HG03558 (cell line): ENCODE results near the gene CKAP4.
"Not testable (repeated sequence)": the region's sequence is repeated elsewhere in the genome, so short reads cannot be mapped to it uniquely, and the experiment has no call there.

Experiments used
- ATAC-seq: cut with Tn5 transposase; IDR thresholded peaks from one replicate; pipeline ENCODE4 v1.9.1; 2021; ENCODE audit warnings: moderate number of reproducible peaks; ENCODE audit not compliant: unreplicated experiment; ENCODE audit errors: extremely low read depth

CKAP4 gene, protein sequence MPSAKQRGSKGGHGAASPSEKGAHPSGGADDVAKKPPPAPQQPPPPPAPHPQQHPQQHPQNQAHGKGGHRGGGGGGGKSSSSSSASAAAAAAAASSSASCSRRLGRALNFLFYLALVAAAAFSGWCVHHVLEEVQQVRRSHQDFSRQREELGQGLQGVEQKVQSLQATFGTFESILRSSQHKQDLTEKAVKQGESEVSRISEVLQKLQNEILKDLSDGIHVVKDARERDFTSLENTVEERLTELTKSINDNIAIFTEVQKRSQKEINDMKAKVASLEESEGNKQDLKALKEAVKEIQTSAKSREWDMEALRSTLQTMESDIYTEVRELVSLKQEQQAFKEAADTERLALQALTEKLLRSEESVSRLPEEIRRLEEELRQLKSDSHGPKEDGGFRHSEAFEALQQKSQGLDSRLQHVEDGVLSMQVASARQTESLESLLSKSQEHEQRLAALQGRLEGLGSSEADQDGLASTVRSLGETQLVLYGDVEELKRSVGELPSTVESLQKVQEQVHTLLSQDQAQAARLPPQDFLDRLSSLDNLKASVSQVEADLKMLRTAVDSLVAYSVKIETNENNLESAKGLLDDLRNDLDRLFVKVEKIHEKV

DNA sequence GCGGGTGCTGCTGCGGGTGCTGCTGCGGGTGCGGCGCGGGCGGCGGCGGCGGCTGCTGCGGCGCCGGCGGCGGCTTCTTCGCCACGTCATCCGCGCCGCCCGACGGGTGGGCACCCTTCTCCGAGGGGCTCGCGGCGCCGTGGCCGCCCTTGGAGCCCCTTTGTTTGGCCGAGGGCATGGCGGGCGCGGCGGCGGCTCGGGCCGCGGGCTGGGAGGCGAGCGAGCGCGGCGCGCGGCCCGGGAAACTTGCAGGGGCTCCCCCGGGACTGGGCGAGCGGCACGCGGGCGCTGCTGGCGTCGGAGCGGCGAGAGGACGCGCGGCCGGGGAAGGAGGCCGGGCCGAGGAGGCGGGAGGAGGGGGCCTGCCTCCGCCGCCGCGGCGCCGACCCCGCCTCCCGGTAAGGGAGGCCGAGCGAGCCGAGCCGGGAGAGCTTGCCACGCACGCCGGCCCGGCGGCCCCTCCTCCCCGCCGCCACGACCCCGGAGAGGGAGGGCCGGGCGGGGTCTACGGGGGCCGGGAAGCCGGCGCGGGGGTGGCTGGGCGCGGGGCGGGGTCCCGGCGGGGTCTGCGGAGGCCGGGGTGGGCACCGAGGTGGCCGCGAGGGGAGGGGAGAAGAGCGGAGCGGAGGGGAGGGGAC lies at the start of gene CKAP4:
Gene CKAP4, minus strand, starts transcription at position 347 of the 638 bp plus-strand sequence. Its CDS starts 169 bp downstream, at position 178.
- no peak for ATAC-seq

DNA sequence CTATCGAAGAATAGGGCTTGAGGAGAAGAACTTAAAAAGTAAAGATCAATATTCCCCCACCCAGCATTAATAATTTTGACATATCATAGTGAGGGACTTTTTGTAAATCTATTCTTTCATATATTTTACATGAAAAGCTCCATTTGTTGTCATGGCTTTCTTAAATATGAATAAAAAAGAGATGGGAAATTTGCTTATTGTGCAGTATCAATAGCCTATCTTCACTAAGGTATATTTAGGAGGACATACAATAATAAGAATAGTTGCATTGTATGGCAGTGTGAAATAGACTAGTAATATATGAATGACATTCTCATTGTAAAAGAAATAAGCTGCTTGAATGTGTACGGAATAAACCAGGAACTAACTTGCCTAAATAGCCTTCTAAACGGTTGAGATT lies 49.3 kb upstream of the CKAP4 start:
- ATAC-seq = no peak

DNA sequence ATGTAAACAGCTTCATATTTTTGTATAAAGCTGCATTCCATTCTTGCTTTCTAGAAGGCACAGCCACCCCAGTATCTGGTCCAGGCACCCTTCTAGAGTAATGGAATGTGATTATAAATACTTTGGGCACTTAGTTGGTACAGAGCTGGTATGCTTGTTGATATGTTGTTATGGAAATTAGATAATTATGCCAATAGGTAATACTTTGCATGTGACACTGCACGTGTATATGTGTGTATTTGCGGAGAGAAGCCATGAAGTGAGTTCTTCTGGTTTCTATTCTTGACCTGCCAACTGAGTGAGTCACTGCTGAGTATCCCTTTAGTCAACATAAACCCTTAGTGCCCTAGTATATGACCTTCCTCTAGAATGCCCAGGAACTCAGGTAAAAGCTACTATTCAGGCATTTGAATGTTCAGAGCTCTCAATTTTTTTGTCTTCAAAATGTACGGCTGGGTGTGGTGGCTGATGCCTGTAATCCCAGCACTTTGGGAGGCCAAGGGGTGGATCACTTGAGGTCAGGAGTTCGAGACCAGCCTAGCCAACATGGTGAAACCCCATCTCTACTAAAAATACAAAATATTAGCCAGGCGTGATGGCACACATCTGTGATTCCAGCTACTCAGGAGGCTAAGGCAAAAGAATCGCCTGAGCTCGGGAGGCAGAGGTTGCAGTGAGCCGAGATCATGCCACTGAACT lies 48.5 kb upstream of the CKAP4 start:
- ATAC-seq = no peak

DNA sequence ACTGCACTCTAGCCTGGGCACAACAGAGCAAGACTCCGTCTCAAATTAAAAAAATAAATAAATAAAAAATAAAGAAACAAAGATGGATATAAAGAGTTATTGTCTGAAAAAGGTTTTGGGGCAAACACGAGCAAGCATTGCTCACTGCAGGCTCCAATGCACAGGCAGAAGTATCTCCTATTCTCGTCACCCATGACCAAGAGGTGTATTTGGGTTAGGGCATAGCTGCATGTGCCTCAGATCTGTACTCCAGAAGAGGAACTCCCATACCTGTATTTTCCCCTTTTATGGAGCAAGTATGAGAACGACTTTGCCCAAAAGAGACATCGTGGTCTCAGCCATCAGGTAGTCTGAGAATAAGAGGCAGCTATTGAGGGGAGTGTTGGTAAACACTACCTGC lies 44.5 kb upstream of the CKAP4 start:
- ATAC-seq = no peak

DNA sequence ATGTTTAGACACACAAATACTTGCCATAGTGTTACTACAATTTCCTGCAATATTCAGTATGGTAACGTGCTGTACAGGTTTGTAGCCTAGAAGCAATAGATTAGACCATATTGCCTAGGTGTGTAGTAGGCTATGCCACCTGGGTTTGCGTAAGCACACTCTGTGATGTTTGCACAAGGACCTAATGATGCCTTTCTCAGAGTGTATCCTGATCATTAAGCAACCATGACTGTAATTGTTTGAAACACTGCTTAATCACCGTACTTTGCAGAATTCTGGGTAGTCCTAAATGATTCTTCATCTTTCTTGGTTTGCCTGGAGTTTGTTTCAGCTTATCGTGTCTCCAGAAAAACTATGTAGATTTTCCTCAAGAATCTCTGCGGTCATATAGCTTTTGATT lies 43.5 kb upstream of the CKAP4 start:
- ATAC-seq = no peak

- ATAC-seq = no peak
Observed at GRCh38 chr12:106290666-106291065, 42.8 kb upstream of the CKAP4 start.

GRCh38 chr12:106289196-106289681 lies 41.4 kb upstream of the CKAP4 start:
- no peak for ATAC-seq

GRCh38 chr12:106288494-106289195 lies 40.8 kb upstream of the CKAP4 start:
- no peak for ATAC-seq

GRCh38 chr12:106288101-106288493 lies 40.3 kb upstream of the CKAP4 start:
- no peak for ATAC-seq

DNA sequence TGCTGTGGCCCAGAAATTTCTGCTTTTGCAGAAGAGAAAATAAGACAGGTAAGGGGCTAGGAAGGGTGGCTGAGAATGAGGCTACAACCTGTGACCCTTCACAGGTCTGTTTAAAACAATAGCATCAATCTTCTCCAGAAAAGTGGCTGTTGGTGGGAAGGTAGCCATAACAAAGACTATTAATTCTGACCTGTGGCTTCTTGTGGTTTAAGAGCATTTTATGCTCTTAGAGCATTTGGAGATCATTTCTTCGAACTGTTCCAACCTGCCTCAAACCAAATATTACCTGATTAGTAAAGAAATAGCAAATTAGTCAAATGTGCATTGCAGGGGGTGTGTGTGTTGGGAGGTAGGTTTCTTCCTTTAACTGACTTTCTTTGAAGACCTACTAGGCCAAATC lies 39.5 kb upstream of the CKAP4 start:
- no peak for ATAC-seq

DNA sequence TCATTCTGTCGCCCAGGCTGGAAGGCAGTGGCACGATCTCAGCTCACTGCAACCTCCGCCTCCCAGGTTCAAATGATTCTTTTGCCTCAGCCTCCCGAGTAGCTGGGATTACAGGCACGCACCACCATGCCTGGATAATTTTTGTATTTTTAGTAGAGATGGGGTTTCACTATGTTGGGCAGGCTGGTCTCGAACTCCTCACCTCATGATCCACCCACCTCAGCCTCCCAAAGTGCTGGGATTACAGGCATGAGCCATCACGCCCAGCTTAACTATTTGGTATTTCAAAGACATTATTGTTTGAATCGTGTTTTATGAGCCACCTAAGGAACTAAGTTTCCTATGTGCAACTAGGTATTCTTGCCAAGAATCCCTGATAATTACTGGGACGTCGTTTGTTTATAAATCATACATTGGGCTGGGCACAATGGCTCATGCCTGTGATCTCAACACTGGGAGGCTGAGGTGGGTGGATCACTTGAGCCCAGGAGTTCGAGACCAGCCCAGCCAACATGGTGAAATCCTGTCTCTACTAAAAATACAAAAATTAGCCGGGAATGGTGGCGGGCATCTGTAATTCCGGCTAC lies 38.8 kb upstream of the CKAP4 start:
- not testable (repeated sequence) for ATAC-seq

- no peak for ATAC-seq
Observed at GRCh38 chr12:106285982-106286381, 38.2 kb upstream of the CKAP4 start.

- no peak for ATAC-seq
Observed at GRCh38 chr12:106284358-106285105, 36.7 kb upstream of the CKAP4 start.

- ATAC-seq = no peak
Observed at GRCh38 chr12:106282457-106283097, 34.8 kb upstream of the CKAP4 start.

- ATAC-seq = no peak
Observed at GRCh38 chr12:106281804-106282203, 34.0 kb upstream of the CKAP4 start.

- ATAC-seq = no peak
Observed at GRCh38 chr12:106281056-106281782, 33.4 kb upstream of the CKAP4 start.

DNA sequence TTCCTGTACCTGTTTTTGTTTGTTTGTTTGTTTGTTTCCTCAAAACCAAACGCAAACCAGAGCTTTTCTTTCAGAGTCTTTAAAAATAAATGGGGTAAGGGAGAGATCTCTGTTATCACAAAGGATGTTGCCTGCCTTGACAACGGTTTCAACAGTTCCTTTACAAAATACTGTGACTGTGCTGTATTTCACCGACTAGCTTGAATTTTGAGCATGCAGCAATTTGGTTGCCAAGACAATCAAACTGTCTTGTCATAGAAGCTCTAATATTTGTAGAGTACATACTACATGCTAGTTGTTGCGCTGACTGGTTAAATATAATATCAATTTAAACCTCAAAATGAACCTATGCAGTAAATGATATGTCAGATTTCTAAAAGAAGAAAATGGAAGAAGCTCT lies 32.3 kb upstream of the CKAP4 start:
- ATAC-seq = no peak
